Measurements from ENCODE around the gene UBE2I. TPM values are rescaled to one million over a fixed set of nuclear protein-coding genes. Genes with fewer than 3 reads are reported as not detected.
"Not testable (repeated sequence)": the region's sequence is repeated elsewhere in the genome, so short reads cannot be mapped to it uniquely, and the experiment has no call there.

The UBE2I gene
- total RNA-seq, 1 experiment from 2014 or later = 361 TPM

- no peaks in the 10 kb centered on the region for H3K4me1 ChIP-seq (ENCODE audit: insufficient read depth, low read length, poor library complexity, severe bottlenecking)
- TF ChIP-seq CTCF (conservative IDR thresholded peaks at IDR 0.05; ENCODE audit: low read depth, low read length) (no peak), EZH2 (IDR thresholded peaks at IDR 0.05; ENCODE audit: borderline replicate concordance, low read depth, low read length, poor library complexity, severe bottlenecking) (no peak)
- peaks cover 10% of the 10 kb centered on the region for H3K27me3 ChIP-seq (replicated peaks; ENCODE audit: insufficient read depth, low read depth, low read length, poor library complexity)
- intact Hi-C loops (cut with micrococcal nuclease; ENCODE audit: unreplicated experiment) = no loop called here
- BruUV-seq (replicated peaks) = no TSS peak
- ChIA-PET CTCF (interaction anchor here (0.6 kb wide), 1 partner anchor 26 kb away, joined by 3 read pairs; no protein-coding TSS in a partner anchor), POLR2A (ENCODE audit: low non-redundant PET) (no interaction called here)
- peaks cover 25% of the 10 kb centered on the region for H3K36me3 ChIP-seq (ENCODE audit: insufficient read depth, low read length, poor library complexity, severe bottlenecking)
- H3K4me3 ChIP-seq (ENCODE audit: low read depth, low read length, poor library complexity, severe bottlenecking) = no peak overlapping the region
- no peak for DNase-seq (ENCODE audit: low spot score)
- H3K27ac ChIP-seq (ENCODE audit: low read depth, low read length, poor library complexity, severe bottlenecking) = no peak overlapping the region
- H3K9me3 ChIP-seq (ENCODE audit: low read depth, low read length, poor library complexity, severe bottlenecking) = no peaks in the 10 kb centered on the region
These were observed 17.6 kb downstream of the UBE2I start for GRCh38 chr16:1326946-1327618.

DNA sequence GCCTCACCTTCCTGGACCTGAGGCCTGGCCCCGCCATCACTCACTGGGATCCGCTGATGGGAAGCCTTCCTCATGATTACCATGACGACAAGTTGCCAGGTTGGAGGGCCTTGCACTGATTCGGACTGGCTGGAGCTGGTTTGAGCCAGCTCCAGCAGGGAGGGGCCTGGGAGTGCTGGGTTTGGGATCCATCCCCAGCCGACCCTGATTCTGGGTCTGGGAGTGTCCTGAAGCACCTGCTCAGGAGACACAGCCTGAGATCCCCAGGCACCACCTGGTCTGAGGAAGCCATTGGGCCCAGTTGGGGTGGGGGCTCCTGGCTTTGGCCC, 18.1 kb downstream of the UBE2I start:
- POLR2A ChIA-PET (ENCODE audit: low non-redundant PET) = no interaction called here
- CTCF ChIA-PET = no interaction called here
- no peak overlapping the region for H3K4me3 ChIP-seq (ENCODE audit: low read depth, low read length, poor library complexity, severe bottlenecking)

DNA sequence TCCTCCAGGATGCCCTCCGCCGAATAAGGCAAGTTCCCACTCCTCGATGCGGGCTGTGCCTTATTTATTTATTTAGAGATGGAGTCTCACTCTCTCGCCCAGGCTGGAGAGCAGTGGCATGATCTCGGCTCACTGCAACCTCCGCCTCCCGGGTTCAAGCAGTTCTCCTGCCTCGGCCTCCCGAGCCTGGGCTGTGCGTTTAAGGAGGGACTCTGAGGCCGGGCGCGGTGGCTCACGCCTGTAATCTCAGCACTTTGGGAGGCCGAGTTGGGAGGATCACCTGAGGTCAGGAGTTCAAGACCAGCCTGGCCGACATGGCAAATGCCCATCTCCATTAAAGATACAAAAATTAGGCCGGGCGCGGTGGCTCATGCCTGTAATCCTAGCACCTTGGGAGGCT, 18.7 kb downstream of the UBE2I start:
- DNase-seq (ENCODE audit: low spot score); H3K27ac ChIP-seq (ENCODE audit: low read depth, low read length, poor library complexity, severe bottlenecking); CTCF ChIA-PET; BruUV-seq (replicated peaks); H3K9me3 ChIP-seq (ENCODE audit: low read depth, low read length, poor library complexity, severe bottlenecking); H3K4me1 ChIP-seq (ENCODE audit: insufficient read depth, low read length, poor library complexity, severe bottlenecking); intact Hi-C loops (cut with micrococcal nuclease; ENCODE audit: unreplicated experiment); POLR2A ChIA-PET (ENCODE audit: low non-redundant PET); H3K4me3 ChIP-seq (ENCODE audit: low read depth, low read length, poor library complexity, severe bottlenecking): not testable (repeated sequence)
- Histone ChIP-seq H3K36me3 (ENCODE audit: insufficient read depth, low read length, poor library complexity, severe bottlenecking) (peaks cover 22% of the 10 kb centered on the region), H3K27me3 (replicated peaks; ENCODE audit: insufficient read depth, low read depth, low read length, poor library complexity) (peaks cover 21% of the 10 kb centered on the region)

More for the DNA sequence above, 18.1 kb downstream of the UBE2I start:
- DNase-seq (ENCODE audit: low spot score) = no peak
- intact Hi-C loops (cut with micrococcal nuclease; ENCODE audit: unreplicated experiment) = no loop called here
- TF ChIP-seq EZH2 (IDR thresholded peaks at IDR 0.05; ENCODE audit: borderline replicate concordance, low read depth, low read length, poor library complexity, severe bottlenecking) (no peak), CTCF (conservative IDR thresholded peaks at IDR 0.05; ENCODE audit: low read depth, low read length) (no peak)
- BruUV-seq (replicated peaks) = no TSS peak
- Histone ChIP-seq H3K36me3 (ENCODE audit: insufficient read depth, low read length, poor library complexity, severe bottlenecking) (peaks cover 25% of the 10 kb centered on the region), H3K4me1 (ENCODE audit: insufficient read depth, low read length, poor library complexity, severe bottlenecking) (no peaks in the 10 kb centered on the region), H3K9me3 (ENCODE audit: low read depth, low read length, poor library complexity, severe bottlenecking) (no peaks in the 10 kb centered on the region), H3K27ac (ENCODE audit: low read depth, low read length, poor library complexity, severe bottlenecking) (no peak overlapping the region), H3K27me3 (replicated peaks; ENCODE audit: insufficient read depth, low read depth, low read length, poor library complexity) (peaks cover 15% of the 10 kb centered on the region)

DNA sequence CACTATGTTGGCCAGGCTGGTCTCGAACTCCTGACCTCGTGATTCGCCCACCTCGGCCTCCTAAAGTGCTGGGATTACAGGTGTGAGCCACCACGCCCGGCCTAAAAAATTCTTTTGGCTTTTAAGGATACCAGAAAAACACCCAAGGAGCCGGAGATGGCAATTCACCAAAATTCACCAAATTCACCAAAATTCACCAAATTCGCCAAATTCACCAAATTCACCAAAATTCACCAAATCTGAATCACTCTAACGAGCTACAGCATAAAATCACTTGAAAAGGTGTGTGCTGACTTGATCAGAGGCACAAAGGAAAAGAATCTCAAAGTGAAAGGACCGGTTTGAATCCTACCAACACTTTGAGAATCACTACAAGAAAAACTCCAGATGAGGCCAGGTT, 19.5 kb downstream of the UBE2I start:
- CTCF ChIA-PET; POLR2A ChIA-PET (ENCODE audit: low non-redundant PET); BruUV-seq (replicated peaks): not testable (repeated sequence)

More for the DNA sequence above, 19.5 kb downstream of the UBE2I start:
- intact Hi-C loops (cut with micrococcal nuclease; ENCODE audit: unreplicated experiment); H3K4me3 ChIP-seq (ENCODE audit: low read depth, low read length, poor library complexity, severe bottlenecking); H3K9me3 ChIP-seq (ENCODE audit: low read depth, low read length, poor library complexity, severe bottlenecking); H3K27ac ChIP-seq (ENCODE audit: low read depth, low read length, poor library complexity, severe bottlenecking); DNase-seq (ENCODE audit: low spot score); H3K4me1 ChIP-seq (ENCODE audit: insufficient read depth, low read length, poor library complexity, severe bottlenecking): not testable (repeated sequence)
- peaks cover 14% of the 10 kb centered on the region for H3K36me3 ChIP-seq (ENCODE audit: insufficient read depth, low read length, poor library complexity, severe bottlenecking)
- peaks cover 27% of the 10 kb centered on the region for H3K27me3 ChIP-seq (replicated peaks; ENCODE audit: insufficient read depth, low read depth, low read length, poor library complexity)

All from A673 (cell line).